ENCODE results near the gene ENHO.

GRCh38 chr9:34566322-34566721 lies 43.5 kb upstream of the ENHO start:
- TF ChIP-seq, protein P1, sequence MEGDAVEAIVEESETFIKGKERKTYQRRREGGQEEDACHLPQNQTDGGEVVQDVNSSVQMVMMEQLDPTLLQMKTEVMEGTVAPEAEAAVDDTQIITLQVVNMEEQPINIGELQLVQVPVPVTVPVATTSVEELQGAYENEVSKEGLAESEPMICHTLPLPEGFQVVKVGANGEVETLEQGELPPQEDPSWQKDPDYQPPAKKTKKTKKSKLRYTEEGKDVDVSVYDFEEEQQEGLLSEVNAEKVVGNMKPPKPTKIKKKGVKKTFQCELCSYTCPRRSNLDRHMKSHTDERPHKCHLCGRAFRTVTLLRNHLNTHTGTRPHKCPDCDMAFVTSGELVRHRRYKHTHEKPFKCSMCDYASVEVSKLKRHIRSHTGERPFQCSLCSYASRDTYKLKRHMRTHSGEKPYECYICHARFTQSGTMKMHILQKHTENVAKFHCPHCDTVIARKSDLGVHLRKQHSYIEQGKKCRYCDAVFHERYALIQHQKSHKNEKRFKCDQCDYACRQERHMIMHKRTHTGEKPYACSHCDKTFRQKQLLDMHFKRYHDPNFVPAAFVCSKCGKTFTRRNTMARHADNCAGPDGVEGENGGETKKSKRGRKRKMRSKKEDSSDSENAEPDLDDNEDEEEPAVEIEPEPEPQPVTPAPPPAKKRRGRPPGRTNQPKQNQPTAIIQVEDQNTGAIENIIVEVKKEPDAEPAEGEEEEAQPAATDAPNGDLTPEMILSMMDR (IDR thresholded peaks at IDR 0.05) = no peak
- no peak for TF ChIP-seq EZH2 (IDR thresholded peaks at IDR 0.05; ENCODE audit: borderline replicate concordance, insufficient read depth, low read depth, low read length, poor library complexity, severe bottlenecking)

All from B cell (primary cell).